MV-4-11 (cell line): ENCODE measurements around the gene WRNIP1.
A peak's percentile ranks its signal among the peaks of the same experiment; 100 is the strongest.

ENCODE experiments used
- DNase-seq: peaks from one replicate; lab custom pipeline; 2025; lab: John Stamatoyannopoulos, UW

WRNIP1 gene

GRCh38 chr6:2765166-2765895 lies at the start of gene WRNIP1:
TSS of gene WRNIP1 (plus strand) at chr6:2765393. CDS start at chr6:2765623, 230 bp downstream.
- DNase-seq, result peak; percentile 98

- no peak for DNase-seq
Measured at GRCh38 chr6:2715737-2716136, 49.5 kb upstream of the WRNIP1 start.

GRCh38 chr6:2716936-2717700 lies 48.1 kb upstream of the WRNIP1 start:
- DNase-seq, result no peak

GRCh38 chr6:2718334-2719092 lies 46.7 kb upstream of the WRNIP1 start:
- no peak for DNase-seq

- DNase-seq, result no peak
Measured at GRCh38 chr6:2719093-2719455, 46.1 kb upstream of the WRNIP1 start.

GRCh38 chr6:2721219-2721618 lies 44.0 kb upstream of the WRNIP1 start:
- DNase-seq, result no peak

GRCh38 chr6:2725364-2725988 lies 39.7 kb upstream of the WRNIP1 start:
- no peak for DNase-seq

GRCh38 chr6:2725999-2726567 lies 39.1 kb upstream of the WRNIP1 start:
- DNase-seq, result peak; percentile 97

- DNase-seq, result no peak
Measured at GRCh38 chr6:2729921-2730320, 35.3 kb upstream of the WRNIP1 start.

GRCh38 chr6:2730353-2731107 lies 34.7 kb upstream of the WRNIP1 start:
- no peak for DNase-seq

GRCh38 chr6:2731281-2731909 lies 33.8 kb upstream of the WRNIP1 start:
- no peak for DNase-seq

- DNase-seq, result no peak
Measured at GRCh38 chr6:2732503-2733089, 32.6 kb upstream of the WRNIP1 start.

- peak; percentile 100 for DNase-seq
Measured at GRCh38 chr6:2733324-2733723, 31.9 kb upstream of the WRNIP1 start.

GRCh38 chr6:2733736-2734480 lies 31.3 kb upstream of the WRNIP1 start:
- DNase-seq, result no peak

- no peak for DNase-seq
Measured at GRCh38 chr6:2734488-2735166, 30.6 kb upstream of the WRNIP1 start.

- peak; percentile 48 for DNase-seq
Measured at GRCh38 chr6:2737885-2738284, 27.3 kb upstream of the WRNIP1 start.

- peak; percentile 64 for DNase-seq
Measured at GRCh38 chr6:2738373-2738979, 26.7 kb upstream of the WRNIP1 start.

- DNase-seq, result peak; percentile 13
Measured at GRCh38 chr6:2739335-2739734, 25.9 kb upstream of the WRNIP1 start.

GRCh38 chr6:2740581-2740980 lies 24.6 kb upstream of the WRNIP1 start:
- no peak for DNase-seq
